GM12892 (cell line): ENCODE results near the gene CENPO.

Source experiments
- DNase-seq: peaks from one replicate; pipeline ENCODE4 v3.0.0; 2011; ENCODE audit not compliant: insufficient read length
- FAIRE-seq: peaks from 2 replicates; lab custom pipeline; 2011; peaks lifted over from hg19 to GRCh38; lab: Jason Lieb, UNC
- POLR2A ChIP-seq: IDR thresholded peaks from 2 replicates; pipeline ENCODE4 v1.6.1; 2011; ENCODE audit warnings: low read depth, low read length, control low read depth
- POLR2AphosphoS5 ChIP-seq: IDR thresholded peaks from 2 replicates; pipeline ENCODE4 v1.6.1; 2011; ENCODE audit warnings: low read depth, low read length, control low read depth
- TAF1 ChIP-seq: IDR thresholded peaks from 2 replicates; pipeline ENCODE4 v1.6.1; 2011; ENCODE audit warnings: low read depth, mild to moderate bottlenecking, control low read depth, low read length, borderline replicate concordance

CENPO gene

GRCh38 chr2:24866946-24867345, 73.7 kb downstream of the CENPO start:
- TF ChIP-seq POLR2A = no peak
- no peak for DNase-seq
- FAIRE-seq = no peak

- DNase-seq (no peak), FAIRE-seq (no peak)
- no peak for TF ChIP-seq TAF1
- TF ChIP-seq POLR2A = no peak
- no peak for TF ChIP-seq POLR2AphosphoS5
Observed at GRCh38 chr2:24870440-24870839, 77.2 kb downstream of the CENPO start.

- DNase-seq (no peak), FAIRE-seq (no peak)
- no peak for TF ChIP-seq TAF1
- no peak for TF ChIP-seq POLR2A
- no peak for TF ChIP-seq POLR2AphosphoS5
Observed at GRCh38 chr2:24870891-24871705, 77.9 kb downstream of the CENPO start.

- TF ChIP-seq POLR2A (no peak), TAF1 (no peak), POLR2AphosphoS5 (no peak)
- FAIRE-seq (no peak), DNase-seq (no peak)
Observed at GRCh38 chr2:24871852-24872333, 78.7 kb downstream of the CENPO start.
